KMS-11 (cell line): ENCODE results near the gene LOXL3.

Source experiments
- H2AFZ ChIP-seq: fragments of 200-600 bp; sonication (generic); 2 replicates; pipeline ENCODE4 v1.6.1; 2016; ENCODE audit warnings: antibody characterized with exemption, mixed run types, low read depth
- H3K27ac ChIP-seq: fragments of 200-600 bp; sonication (generic); 2 replicates; pipeline ENCODE4 v1.6.1; 2016; ENCODE audit warnings: mild to moderate bottlenecking, mixed run types
- H3K27me3 ChIP-seq: fragments of 200-600 bp; sonication (generic); 2 replicates; pipeline ENCODE4 v1.6.1; 2017; ENCODE audit warnings: mild to moderate bottlenecking, low read depth, mixed run types, moderate library complexity; ENCODE audit not compliant: insufficient read depth
- H3K36me3 ChIP-seq: fragments of 200-600 bp; sonication (generic); 2 replicates; pipeline ENCODE4 v1.6.1; 2017; ENCODE audit warnings: mild to moderate bottlenecking, mixed run types; ENCODE audit not compliant: insufficient read depth
- H3K4me1 ChIP-seq: fragments of 200-600 bp; sonication (generic); 2 replicates; pipeline ENCODE4 v1.6.1; 2016; ENCODE audit warnings: mild to moderate bottlenecking, low read depth, mixed run types; ENCODE audit not compliant: poor library complexity, severe bottlenecking
- H3K4me2 ChIP-seq: fragments of 200-600 bp; sonication (generic); 2 replicates; pipeline ENCODE4 v1.7.0; 2016; ENCODE audit warnings: mild to moderate bottlenecking, mixed run types
- H3K4me3 ChIP-seq: fragments of 200-600 bp; sonication (generic); IDR thresholded peaks from 2 replicates; pipeline ENCODE4 v1.6.1; 2017; ENCODE audit warnings: low read depth, low read length, mixed read lengths; ENCODE audit not compliant: insufficient read depth
- H3K79me2 ChIP-seq: fragments of 200-600 bp; sonication (generic); 2 replicates; pipeline ENCODE4 v1.6.1; 2016; ENCODE audit warnings: low read depth, mixed run types; ENCODE audit not compliant: insufficient read depth
- H3K9ac ChIP-seq: fragments of 200-600 bp; sonication (generic); 2 replicates; pipeline ENCODE4 v1.6.1; 2016; ENCODE audit warnings: mild to moderate bottlenecking, mixed run types
- H4K20me1 ChIP-seq: fragments of 200-600 bp; sonication (generic); 2 replicates; pipeline ENCODE4 v1.6.1; 2016; ENCODE audit warnings: mild to moderate bottlenecking, mixed run types; ENCODE audit not compliant: insufficient read depth
- CTCF ChIP-seq: fragments of 200-600 bp; sonication (generic); conservative IDR thresholded peaks from 2 replicates; pipeline ENCODE4 v1.6.1; 2017; ENCODE audit warnings: low read depth, mild to moderate bottlenecking, antibody characterized with exemption, low read length, moderate library complexity, mixed read lengths

The LOXL3 gene

DNA sequence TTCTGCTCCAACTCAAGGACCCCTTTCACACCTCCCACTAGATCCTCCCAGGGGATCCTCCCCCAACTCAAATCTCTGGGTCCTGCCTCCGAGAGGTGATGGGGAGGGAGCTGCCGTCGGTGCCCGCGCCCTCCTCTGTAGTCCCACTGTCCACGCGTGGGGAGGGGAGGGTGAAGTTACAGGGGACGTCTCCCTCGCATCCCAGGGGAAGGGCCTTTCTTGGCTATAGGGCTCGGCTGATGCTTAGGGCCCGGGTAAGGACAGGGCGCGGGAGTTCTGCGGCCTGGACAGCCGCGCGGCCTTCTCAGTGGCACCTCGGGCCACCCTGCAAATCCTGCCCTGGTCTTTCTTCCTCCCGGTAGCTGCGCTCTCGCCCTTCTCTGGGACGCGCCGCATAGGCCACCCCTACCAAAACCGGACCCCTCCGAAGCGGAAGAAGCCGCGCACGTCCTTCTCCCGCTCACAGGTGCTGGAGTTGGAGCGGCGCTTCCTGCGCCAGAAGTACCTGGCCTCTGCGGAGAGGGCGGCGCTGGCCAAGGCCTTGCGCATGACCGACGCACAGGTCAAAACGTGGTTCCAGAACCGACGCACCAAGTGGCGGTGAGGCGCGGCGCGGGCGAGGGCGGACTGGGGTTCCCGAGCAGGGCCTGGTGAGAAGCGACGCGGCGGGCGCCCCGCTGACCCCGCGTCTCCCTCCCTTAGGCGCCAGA lies 38.3 kb downstream of the LOXL3 start:
- no peak overlapping the region for H3K27ac ChIP-seq
- no peaks in the 10 kb centered on the region for H3K79me2 ChIP-seq
- no peak overlapping the region for H3K9ac ChIP-seq
- H3K27me3 ChIP-seq = peaks cover 62% of the 10 kb centered on the region
- TF ChIP-seq CTCF = no peak
- H3K36me3 ChIP-seq = no peaks in the 10 kb centered on the region
- no peak overlapping the region for H3K4me2 ChIP-seq
- H4K20me1 ChIP-seq = no peaks in the 10 kb centered on the region
- peaks cover 4% of the 10 kb centered on the region for H3K4me1 ChIP-seq
- no peak overlapping the region for H2AFZ ChIP-seq
- H3K4me3 ChIP-seq = no peak overlapping the region

GRCh38 chr2:74514368-74515270 lies 39.1 kb downstream of the LOXL3 start, which contains the start of gene TLX2:
TSS of gene TLX2 (plus strand) at chr2:74514450. CDS start at chr2:74514807, 357 bp downstream.
- no peaks in the 10 kb centered on the region for H3K79me2 ChIP-seq
- H3K27me3 ChIP-seq = peaks cover 56% of the 10 kb centered on the region
- peak within 1 kb of the TSS; percentile 41; the same call in 1 of the 2 replicates for H2AFZ ChIP-seq
- H3K4me1 ChIP-seq = peaks cover 4% of the 10 kb centered on the region
- no peak within 1 kb of the TSS for H3K9ac ChIP-seq
- H3K4me2 ChIP-seq = peak within 1 kb of the TSS; percentile 46; the same call in 1 of the 2 replicates
- no peak within 1 kb of the TSS for H3K27ac ChIP-seq
- no peaks in the 10 kb centered on the region for H4K20me1 ChIP-seq
- no peak within 1 kb of the TSS for H3K4me3 ChIP-seq
- no peaks in the 10 kb centered on the region for H3K36me3 ChIP-seq
- TF ChIP-seq CTCF = no peak

DNA sequence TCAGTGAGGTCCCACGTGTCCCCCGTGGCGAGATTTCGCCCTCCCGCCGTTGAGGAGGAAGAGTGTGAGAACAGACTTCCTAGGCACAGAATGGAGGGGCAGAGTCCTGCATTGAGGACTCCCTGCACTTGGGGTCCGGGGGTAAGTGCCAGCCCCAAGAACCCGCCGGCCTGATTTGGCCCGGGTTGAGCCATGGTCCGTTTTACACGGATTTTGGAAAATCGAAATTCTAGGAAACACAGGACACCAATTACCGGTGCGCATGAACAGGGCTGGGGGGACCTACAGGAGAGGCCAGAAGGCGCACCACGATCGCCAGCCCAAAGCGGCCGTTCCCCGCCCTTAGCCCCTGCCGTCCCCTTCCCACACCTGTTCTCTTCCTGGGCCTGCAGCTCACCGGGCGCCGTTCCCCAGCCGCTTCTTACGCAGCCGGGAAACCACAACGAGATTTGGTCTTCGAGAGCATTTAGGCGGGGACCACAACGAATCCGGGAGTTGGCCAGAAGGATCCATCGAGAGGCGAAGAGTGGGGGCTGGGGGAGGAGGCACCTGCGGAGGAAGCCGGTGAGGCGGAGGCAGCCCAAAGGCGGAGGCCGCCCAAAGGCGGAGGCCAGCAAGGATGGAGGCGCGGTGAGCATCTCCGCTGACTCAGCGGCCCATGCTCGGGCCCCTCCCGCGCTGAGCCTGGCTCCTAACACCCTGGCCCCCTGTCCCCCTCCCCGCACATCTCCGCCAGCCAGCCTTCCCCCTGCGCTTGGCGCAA lies 40.0 kb downstream of the LOXL3 start:
- peak overlapping the region; percentile 41; the same call in 1 of the 2 replicates for H2AFZ ChIP-seq
- H3K79me2 ChIP-seq = no peaks in the 10 kb centered on the region
- no peak overlapping the region for H3K27ac ChIP-seq
- no peak overlapping the region for H3K9ac ChIP-seq
- no peak overlapping the region for H3K4me3 ChIP-seq
- peaks cover 53% of the 10 kb centered on the region for H3K27me3 ChIP-seq
- H3K4me1 ChIP-seq = peaks cover 4% of the 10 kb centered on the region
- peak overlapping the region; percentile 46; the same call in 1 of the 2 replicates for H3K4me2 ChIP-seq
- no peaks in the 10 kb centered on the region for H4K20me1 ChIP-seq
- TF ChIP-seq CTCF = no peak
- H3K36me3 ChIP-seq = no peaks in the 10 kb centered on the region
